Esophagus squamous epithelium (tissue), 5 donors: Measurements from ENCODE around the gene SKP1. TPM values are rescaled to one million over a fixed set of nuclear protein-coding genes. Genes with fewer than 3 reads are reported as not detected.

Experiments
- DNase-seq: peaks from one replicate; lab custom pipeline; 2025; lab: John Stamatoyannopoulos, UW
- H3K27ac ChIP-seq, 4 donors: fragments of 200-600 bp; sonication (generic); one replicate each; pipeline ENCODE4 v1.5.1; 2016 to 2019; ENCODE audit warnings: mild to moderate bottlenecking in 1 of 4
- H3K27me3 ChIP-seq, 4 donors: fragments of 200-600 bp; sonication (generic); 1 replicate in 3 of 4; 2 replicates in 1 of 4; pipeline versions ENCODE4 v1.5.1 to v1.6.0; 2017 to 2021; ENCODE audit warnings: antibody characterized with exemption in 1 of 4
- H3K36me3 ChIP-seq, 3 donors: fragments of 200-600 bp; sonication (generic); one replicate each; pipeline ENCODE4 v1.5.1; 2016 to 2019
- H3K4me1 ChIP-seq, 3 donors: fragments of 200-600 bp; sonication (generic); one replicate each; pipeline ENCODE4 v1.5.1; 2017 to 2019
- H3K4me3 ChIP-seq, 4 donors: fragments of 200-600 bp; sonication (generic); 1 replicate in 3 of 4; 2 replicates in 1 of 4; pipeline ENCODE4 v1.5.1; 2016 to 2019; ENCODE audit warnings: mild to moderate bottlenecking in 2 of 4, moderate library complexity in 1 of 4
- H3K9me3 ChIP-seq, 3 donors: fragments of 200-600 bp; sonication (generic); one replicate each; pipeline ENCODE4 v1.5.1; 2016 to 2019
- POLR2A ChIP-seq, 4 donors: fragments of 450-650 bp; IDR thresholded peaks; one replicate each; pipeline ENCODE4 v1.6.1; 2017; ENCODE audit warnings: antibody characterized with exemption in 4 of 4, mild to moderate bottlenecking in 4 of 4, moderate library complexity in 3 of 4
- WGBS, 2 donors: methylation state at CpG; one replicate each; pipeline ENCODE4 v1.1.5; 2018; 5-methylcytosine and 5-hydroxymethylcytosine counted together
- intact Hi-C: fragments of 100-400 bp; cut with DNase I; formaldehyde crosslinking; loops from one replicate; pipeline ENCODE4 v1.15.0; 2022
- total RNA-seq, 4 donors: library from RNA; depleted of rRNA; stranded (reverse); fragments of >200 nt; gene quantifications; one replicate each; pipeline ENCODE4 v1.1.0, GENCODE V29; 2016
- TF ChIP-seq, protein P1 (sequence below), 6 experiments: fragments of 450-650 bp in 4 of 6; fragments of 200-600 bp in 2 of 6; sonication (generic) in 2 of 6; IDR thresholded peaks; one replicate each; pipeline ENCODE4 v1.5.1; 2016 to 2019; ENCODE audit warnings: antibody characterized with exemption in 6 of 6, mild to moderate bottlenecking in 4 of 6, moderate library complexity in 4 of 6
- donor health status: DM: yes; HTN: yes; CAD: no.

SKP1 gene
- total RNA-seq, 4 donors from 2014 or later, result 159 to 260 (median 208) TPM

DNA sequence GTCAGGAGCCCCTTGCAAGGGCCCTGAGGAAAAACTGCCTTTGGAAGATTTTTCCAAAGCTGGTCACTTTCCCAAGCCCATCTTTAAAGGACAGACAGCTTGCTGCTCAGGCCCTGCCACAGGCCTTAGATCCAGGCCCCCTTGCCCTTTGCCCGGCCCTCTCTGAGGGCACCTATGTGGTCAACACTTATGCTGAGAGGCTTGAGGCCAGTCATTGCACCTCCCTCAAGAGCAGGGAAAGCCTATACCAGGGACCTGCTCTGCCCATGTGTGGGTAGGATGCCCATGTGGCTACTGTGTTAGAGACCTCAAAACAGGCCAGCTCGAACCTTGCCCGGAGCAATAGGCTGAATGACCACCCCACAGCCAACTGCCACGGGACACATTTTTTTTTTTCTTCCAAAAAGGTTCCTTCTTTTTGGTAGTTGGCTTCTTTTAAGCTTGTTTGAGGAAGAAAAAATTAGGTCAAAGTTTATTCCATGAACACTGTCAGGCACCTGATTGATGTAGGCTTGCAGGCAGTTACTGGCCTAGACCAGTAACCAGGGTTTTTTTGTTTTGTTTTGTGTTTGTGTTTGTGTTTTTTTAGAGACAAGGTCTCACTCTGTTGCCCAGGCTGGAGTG is 58.4 kb downstream of the SKP1 start:
- intact Hi-C loops, result no loop called here

DNA sequence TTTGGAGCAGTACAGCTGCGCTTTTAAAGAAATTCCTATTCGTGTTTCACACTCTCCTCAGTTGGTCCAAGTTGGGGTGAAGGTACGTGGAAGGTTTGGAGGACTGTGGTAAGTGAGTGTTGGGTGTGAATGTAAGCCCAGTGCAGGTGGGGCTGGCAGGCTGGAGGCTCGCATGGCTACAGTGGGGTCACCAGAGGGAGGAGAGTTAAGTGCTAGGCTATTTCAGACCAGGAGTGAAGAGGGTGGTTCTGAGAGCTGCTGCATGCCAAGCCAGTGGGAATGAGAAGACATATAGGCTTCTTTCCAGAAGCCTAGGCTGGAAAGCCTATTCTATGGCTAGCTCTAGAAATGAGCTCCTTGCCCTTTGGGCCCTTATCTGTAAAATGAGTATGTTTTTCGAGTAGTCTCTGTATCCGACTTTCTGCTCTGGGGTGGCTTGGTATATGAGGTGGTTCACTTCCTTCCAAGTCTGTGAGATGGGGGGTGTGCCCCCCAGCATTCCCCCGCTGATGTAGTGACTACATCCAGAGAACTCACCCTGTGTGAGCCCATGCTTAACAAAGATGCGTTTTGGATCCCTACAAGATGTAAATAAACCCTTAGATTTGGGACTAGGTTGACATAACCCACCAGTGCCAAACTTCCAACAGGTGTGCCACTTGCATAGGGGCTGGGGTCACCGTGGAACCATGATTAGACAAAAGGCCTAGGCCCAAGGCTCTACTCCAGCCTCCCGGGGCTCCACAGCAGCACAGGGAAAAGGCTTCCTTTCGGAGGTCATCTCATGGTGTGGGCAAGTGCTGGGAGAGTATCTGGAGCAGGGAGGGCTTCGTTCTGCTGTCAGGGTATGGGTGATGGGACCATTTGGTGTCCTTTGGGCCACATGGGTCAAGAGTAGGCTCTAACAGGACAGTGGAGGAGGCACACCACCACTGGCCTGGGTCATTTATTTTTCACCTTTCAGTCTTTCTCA is 59.7 kb downstream of the SKP1 start:
- Histone ChIP-seq H3K36me3 (no peaks in the 10 kb centered on the region), H3K9me3 (no peaks in the 10 kb centered on the region), H3K4me1 (peaks cover 13 to 32% (median 16%) of the 10 kb centered on the region in 3 donors), H3K27me3 (peaks cover 0 to 17% (median 0%) of the 10 kb centered on the region in 4 donors), H3K27ac (no peak overlapping the region), H3K4me3 (no peak overlapping the region)
- intact Hi-C loops, result no loop called here
- WGBS, 2 donors, result 86 to 88% methylated on average over 10 to 11 of the region's 12 CpGs
- DNase-seq, result no peak
- no peak for TF ChIP-seq POLR2A (IDR thresholded peaks at IDR 0.05)
- TF ChIP-seq, protein P1, sequence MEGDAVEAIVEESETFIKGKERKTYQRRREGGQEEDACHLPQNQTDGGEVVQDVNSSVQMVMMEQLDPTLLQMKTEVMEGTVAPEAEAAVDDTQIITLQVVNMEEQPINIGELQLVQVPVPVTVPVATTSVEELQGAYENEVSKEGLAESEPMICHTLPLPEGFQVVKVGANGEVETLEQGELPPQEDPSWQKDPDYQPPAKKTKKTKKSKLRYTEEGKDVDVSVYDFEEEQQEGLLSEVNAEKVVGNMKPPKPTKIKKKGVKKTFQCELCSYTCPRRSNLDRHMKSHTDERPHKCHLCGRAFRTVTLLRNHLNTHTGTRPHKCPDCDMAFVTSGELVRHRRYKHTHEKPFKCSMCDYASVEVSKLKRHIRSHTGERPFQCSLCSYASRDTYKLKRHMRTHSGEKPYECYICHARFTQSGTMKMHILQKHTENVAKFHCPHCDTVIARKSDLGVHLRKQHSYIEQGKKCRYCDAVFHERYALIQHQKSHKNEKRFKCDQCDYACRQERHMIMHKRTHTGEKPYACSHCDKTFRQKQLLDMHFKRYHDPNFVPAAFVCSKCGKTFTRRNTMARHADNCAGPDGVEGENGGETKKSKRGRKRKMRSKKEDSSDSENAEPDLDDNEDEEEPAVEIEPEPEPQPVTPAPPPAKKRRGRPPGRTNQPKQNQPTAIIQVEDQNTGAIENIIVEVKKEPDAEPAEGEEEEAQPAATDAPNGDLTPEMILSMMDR (IDR thresholded peaks at IDR 0.05), result no peak

More for the DNA sequence above, 58.4 kb downstream of the SKP1 start:
- H3K4me1 ChIP-seq, result peaks cover 12 to 28% (median 13%) of the 10 kb centered on the region in 3 donors
- no peak overlapping the region for H3K27ac ChIP-seq
- H3K36me3 ChIP-seq, result no peaks in the 10 kb centered on the region
- peaks cover 0 to 5% (median 0%) of the 10 kb centered on the region in 4 donors for H3K27me3 ChIP-seq
- H3K4me3 ChIP-seq, result no peak overlapping the region
- DNase-seq, result no peak
- no peak for TF ChIP-seq POLR2A (IDR thresholded peaks at IDR 0.05)
- TF ChIP-seq, protein P1 (IDR thresholded peaks at IDR 0.05), result no peak
- no peaks in the 10 kb centered on the region for H3K9me3 ChIP-seq
- 55 to 64% methylated on average over 3 to 4 of the region's 4 CpGs for WGBS, 2 donors

DNA sequence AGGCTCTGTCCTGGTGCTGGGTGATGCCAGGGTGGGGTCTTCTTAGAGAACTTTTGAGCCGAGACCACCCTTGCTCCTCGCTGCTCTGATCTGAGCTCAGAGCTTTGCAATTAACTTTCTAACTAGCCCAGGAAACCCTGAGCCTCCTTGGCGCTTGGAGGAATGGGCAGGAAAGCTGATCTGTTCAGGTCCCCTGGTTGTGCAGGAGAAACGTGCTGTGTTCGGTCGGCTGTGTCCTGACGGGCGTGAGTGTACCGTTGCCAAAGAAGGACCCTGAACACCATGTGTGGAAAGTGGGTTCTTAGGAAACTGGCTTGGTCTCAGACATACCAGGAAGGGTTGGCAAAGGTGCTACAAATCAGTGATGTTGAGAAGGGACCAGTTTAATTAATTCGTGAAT is 60.5 kb downstream of the SKP1 start:
- DNase-seq, result no peak
- Histone ChIP-seq H3K27ac (no peak overlapping the region), H3K4me1 (peaks cover 13 to 37% (median 16%) of the 10 kb centered on the region in 3 donors), H3K4me3 (peak overlapping the region in 1 of 4 donors; percentile 58), H3K36me3 (no peaks in the 10 kb centered on the region), H3K9me3 (no peaks in the 10 kb centered on the region), H3K27me3 (peaks cover 0 to 17% (median 0%) of the 10 kb centered on the region in 4 donors)
- 85 to 94% methylated on average over 5 to 8 of the region's 10 CpGs for WGBS, 2 donors
- intact Hi-C loops, result no loop called here
- no peak for TF ChIP-seq POLR2A (IDR thresholded peaks at IDR 0.05)
- TF ChIP-seq, protein P1 (IDR thresholded peaks at IDR 0.05), result no peak

DNA sequence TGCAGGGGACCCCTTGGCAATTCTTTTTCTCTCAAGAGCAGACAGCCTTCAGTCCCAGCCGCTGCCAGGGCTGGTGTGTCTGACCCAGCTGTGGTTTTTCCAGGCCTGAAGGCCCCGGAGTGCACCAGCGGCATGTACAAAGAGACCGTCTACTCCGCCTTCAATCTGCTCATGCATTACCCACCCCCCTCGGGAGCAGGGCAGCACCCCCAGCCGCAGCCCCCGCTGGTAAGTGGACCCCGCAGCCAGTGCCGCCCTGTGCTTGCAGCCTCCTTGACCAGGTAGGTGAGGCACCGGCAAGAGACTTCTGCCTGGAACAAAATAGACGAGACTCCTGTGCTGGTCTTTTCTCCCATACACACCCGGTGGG is 61.0 kb downstream of the SKP1 start:
- WGBS, 2 donors, result 50 to 80% methylated on average over 1 of the region's 13 CpGs
- Histone ChIP-seq H3K27me3 (peaks cover 0 to 17% (median 0%) of the 10 kb centered on the region in 4 donors), H3K4me3 (peak overlapping the region; percentile 40 to 78 (median 58)), H3K4me1 (peaks cover 13 to 42% (median 19%) of the 10 kb centered on the region in 3 donors), H3K27ac (peak overlapping the region in 3 of 4 donors; percentile 7 to 62 (median 55)), H3K9me3 (no peaks in the 10 kb centered on the region), H3K36me3 (no peaks in the 10 kb centered on the region)
- DNase-seq, result no peak
- no peak for TF ChIP-seq POLR2A (IDR thresholded peaks at IDR 0.05)
- TF ChIP-seq, protein P1 (IDR thresholded peaks at IDR 0.05), result no peak
- intact Hi-C loops, result no loop called here
